HepG2 (cell line): ENCODE measurements around the gene SS18L1. TPM values are rescaled to one million over a fixed set of nuclear protein-coding genes. Genes with fewer than 3 reads are reported as not detected.
A peak's percentile ranks its signal among the peaks of the same experiment; 100 is the strongest.

Source experiments
- BORCS8-MEF2B ChIP-seq: sonication (generic); formaldehyde crosslinking; IDR thresholded peaks from 2 replicates; pipeline ENCODE4 v1.8.0; 2022; ENCODE audit warnings: mild to moderate bottlenecking, missing genetic modification reagents
- CCAR2 ChIP-seq: fragments of 200-400 bp; formaldehyde crosslinking; optimal IDR thresholded peaks from 2 replicates; pipeline ENCODE3; 2018; ENCODE audit warnings: low read depth, mild to moderate bottlenecking, low read length, moderate library complexity
- FOSL1 ChIP-seq: sonication (generic); formaldehyde crosslinking; IDR thresholded peaks from 2 replicates; pipeline ENCODE4 v1.9.0; 2021; ENCODE audit warnings: missing genetic modification reagents, borderline replicate concordance
- FOSL2 ChIP-seq: sonication (generic); formaldehyde crosslinking; IDR thresholded peaks from 2 replicates; pipeline ENCODE4 v1.4.0; 2020; ENCODE audit warnings: missing genetic modification reagents
- HMG20B ChIP-seq: conservative IDR thresholded peaks from 2 replicates; pipeline ENCODE4 v1.6.1; 2016; ENCODE audit warnings: missing genetic modification reagents, missing compliant biosample characterization
- KAT2B ChIP-seq: fragments of 150-350 bp; IDR thresholded peaks from 2 replicates; pipeline ENCODE4 v1.6.1; 2014; ENCODE audit warnings: low read depth, low read length, borderline replicate concordance
- MAFG ChIP-seq: sonication (generic); formaldehyde crosslinking; IDR thresholded peaks from 2 replicates; pipeline ENCODE4 v1.5.1; 2020; ENCODE audit warnings: mild to moderate bottlenecking, missing genetic modification reagents
- PCBP1 ChIP-seq: fragments of 200-400 bp; formaldehyde crosslinking; IDR thresholded peaks from 2 replicates; pipeline ENCODE4 v1.6.1; 2017; ENCODE audit warnings: mild to moderate bottlenecking, low read depth, low read length, borderline replicate concordance
- SOX6 ChIP-seq, 2 experiments: fragments of 450-650 bp in 1 of 2; sonication (generic) in 1 of 2; formaldehyde crosslinking in 1 of 2; IDR thresholded peaks; 2 replicates each; pipeline versions ENCODE4 v1.4.0 to v1.6.1; 2017 to 2020; ENCODE audit warnings: antibody characterized with exemption in 1 of 2, mild to moderate bottlenecking in 1 of 2, missing genetic modification reagents in 1 of 2
- SP2 ChIP-seq: sonication (generic); formaldehyde crosslinking; IDR thresholded peaks from 2 replicates; pipeline ENCODE4 v1.5.1; 2020; ENCODE audit warnings: mild to moderate bottlenecking, missing genetic modification reagents
- TOE1 ChIP-seq: sonication (generic); formaldehyde crosslinking; IDR thresholded peaks from 2 replicates; pipeline ENCODE4 v1.4.0; 2020; ENCODE audit warnings: mild to moderate bottlenecking, missing genetic modification reagents
- ZNF326 ChIP-seq: sonication (generic); formaldehyde crosslinking; IDR thresholded peaks from 2 replicates; pipeline ENCODE4 v1.4.0; 2020; ENCODE audit warnings: missing genetic modification reagents, borderline replicate concordance
- ZNF567 ChIP-seq: sonication (generic); formaldehyde crosslinking; IDR thresholded peaks from 2 replicates; pipeline ENCODE4 v1.8.1; 2023; ENCODE audit warnings: mild to moderate bottlenecking, missing genetic modification reagents, borderline replicate concordance
- ZNF569 ChIP-seq: sonication (generic); formaldehyde crosslinking; IDR thresholded peaks from 2 replicates; pipeline ENCODE4 v1.5.0; 2020; ENCODE audit warnings: mild to moderate bottlenecking, missing genetic modification reagents, moderate library complexity, borderline replicate concordance
- ZNF605 ChIP-seq: sonication (generic); formaldehyde crosslinking; IDR thresholded peaks from 2 replicates; pipeline ENCODE4 v1.8.0; 2022; ENCODE audit warnings: mild to moderate bottlenecking, missing genetic modification reagents
- ZNF691 ChIP-seq: sonication (generic); formaldehyde crosslinking; IDR thresholded peaks from 2 replicates; pipeline ENCODE4 v1.4.0; 2020; ENCODE audit warnings: missing genetic modification reagents, low read depth, mild to moderate bottlenecking, borderline replicate concordance
- ZNF746 ChIP-seq: sonication (generic); formaldehyde crosslinking; IDR thresholded peaks from 2 replicates; pipeline ENCODE4 v1.8.0; 2022; ENCODE audit warnings: mild to moderate bottlenecking, missing genetic modification reagents
- ZSCAN20 ChIP-seq: sonication (generic); formaldehyde crosslinking; IDR thresholded peaks from 2 replicates; pipeline ENCODE4 v1.4.0; 2020; ENCODE audit warnings: missing genetic modification reagents, mild to moderate bottlenecking, borderline replicate concordance
- polyA plus RNA-seq, 8 experiments: library from polyadenylated mRNA; depleted of rRNA in 3 of 8; stranded (reverse) in 7 of 8; unstranded in 1 of 8; fragments of >200 nt; fragmentation: Illumina TruSeq in 4 of 8; extraction: Trizol in 4 of 8; gene quantifications; 2 replicates each; pipeline versions ENCODE4 v1.2.1 to v1.2.3, GENCODE V29; 2011 to 2016; ENCODE audit warnings: low read depth in 4 of 8, missing spikeins in 1 of 8, mixed read lengths in 1 of 8; ENCODE audit not compliant: insufficient read depth in 1 of 8
- total RNA-seq, 5 experiments: library from RNA; depleted of rRNA; stranded (reverse); fragments of >200 nt; fragmentation: Illumina TruSeq; extraction: Trizol; gene quantifications; 2 replicates each; pipeline ENCODE4 v1.2.3, GENCODE V29; 2016; ENCODE audit warnings: low read depth in 1 of 5
- TF ChIP-seq, protein P1 (sequence below): sonication (generic); formaldehyde crosslinking; IDR thresholded peaks from 2 replicates; pipeline ENCODE4 v1.4.0; 2020; ENCODE audit warnings: missing genetic modification reagents, borderline replicate concordance
- TF ChIP-seq, protein P2 (sequence below): sonication (generic); formaldehyde crosslinking; IDR thresholded peaks from 2 replicates; pipeline ENCODE4 v1.5.0; 2020; ENCODE audit warnings: missing genetic modification reagents
- TF ChIP-seq, protein P3 (sequence below): sonication (generic); formaldehyde crosslinking; IDR thresholded peaks from 2 replicates; pipeline ENCODE4 v1.8.1; 2023; ENCODE audit warnings: mild to moderate bottlenecking, moderate library complexity, missing genetic modification reagents

SS18L1 gene
- total and polyA plus RNA-seq, 2 of the 13 experiments (the other 11 are each of a cell fraction or from before 2014, with no cell fraction given) = 17.8 to 27.6 TPM

DNA sequence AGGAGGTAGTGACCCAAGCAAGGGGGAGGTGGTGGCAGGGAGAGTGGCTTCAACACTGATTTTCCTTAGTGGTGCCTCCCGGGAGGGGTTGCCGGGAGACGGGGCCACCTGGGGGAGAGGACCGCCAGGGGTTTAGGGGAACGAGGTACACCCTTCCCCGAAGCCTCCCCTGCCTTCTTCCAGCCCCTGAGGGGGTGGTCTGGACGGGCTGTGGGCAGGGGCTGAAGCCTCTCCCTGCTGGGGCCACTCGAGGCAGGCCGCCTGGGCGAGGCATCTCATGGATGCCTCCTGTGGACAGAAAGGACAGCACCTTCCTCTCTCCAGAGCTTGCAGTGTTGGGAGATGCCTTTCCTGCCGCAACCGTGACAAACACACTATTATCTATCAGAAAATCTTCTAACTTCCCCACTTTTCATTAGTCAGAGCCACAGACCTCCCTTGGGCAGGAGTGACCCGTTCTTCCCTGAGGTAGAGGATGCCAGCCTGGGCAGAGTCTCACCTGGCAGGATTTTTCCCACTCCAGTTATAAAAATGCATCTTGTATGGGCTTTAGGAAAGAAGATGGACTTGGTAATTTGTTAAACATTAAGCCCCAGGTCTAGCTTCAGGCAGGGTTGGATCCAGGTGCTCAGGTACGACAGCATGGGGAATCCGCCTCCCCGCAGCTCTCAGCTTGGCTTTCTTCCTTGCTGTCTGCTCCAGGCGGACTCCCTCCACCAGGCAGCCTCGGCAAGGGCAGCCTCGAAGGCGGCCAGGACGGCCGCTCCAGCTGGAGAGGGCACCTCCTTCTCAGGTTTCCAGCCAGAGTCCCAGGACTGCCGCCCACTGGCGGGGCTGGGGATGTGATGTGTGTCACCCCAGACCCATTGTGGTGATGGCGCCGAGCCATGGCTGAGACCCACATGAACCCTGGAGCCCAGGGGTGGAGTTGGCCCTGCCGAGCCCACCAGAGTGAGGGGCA lies 65.5 kb downstream of the SS18L1 start (continued):
- TF ChIP-seq SP2 (CRISPR knock-in tag) (no peak), MAFG (CRISPR knock-in tag) (no peak), ZNF746 (CRISPR knock-in tag) (0 out of 2 replicates have a peak, but pooled peaks have one; percentile 11), SOX6 (IDR thresholded peaks at IDR 0.05) (no peak), SOX6 (CRISPR knock-in tag; IDR thresholded peaks at IDR 0.05) (0 out of 2 replicates have a peak, but pooled peaks have one; percentile 17), KAT2B (no peak), ZNF567 (CRISPR knock-in tag) (no peak), ZNF569 (CRISPR knock-in tag) (no peak), ZNF605 (CRISPR knock-in tag) (no peak), PCBP1 (peak; percentile 45; the same call in 1 of the 2 replicates), HMG20B (CRISPR knock-in tag) (no peak), CCAR2 (no peak), BORCS8-MEF2B (CRISPR knock-in tag) (0 out of 2 replicates have a peak, but pooled peaks have one; percentile 25), ZSCAN20 (CRISPR knock-in tag) (no peak), ZNF691 (0 out of 2 replicates have a peak, but pooled peaks have one; percentile 54), ZNF326 (no peak), FOSL2 (CRISPR knock-in tag) (peak; percentile 29; the same call in 1 of the 2 replicates), FOSL1 (CRISPR knock-in tag) (no peak), TOE1 (CRISPR knock-in tag) (no peak)
- TF ChIP-seq, protein P1, sequence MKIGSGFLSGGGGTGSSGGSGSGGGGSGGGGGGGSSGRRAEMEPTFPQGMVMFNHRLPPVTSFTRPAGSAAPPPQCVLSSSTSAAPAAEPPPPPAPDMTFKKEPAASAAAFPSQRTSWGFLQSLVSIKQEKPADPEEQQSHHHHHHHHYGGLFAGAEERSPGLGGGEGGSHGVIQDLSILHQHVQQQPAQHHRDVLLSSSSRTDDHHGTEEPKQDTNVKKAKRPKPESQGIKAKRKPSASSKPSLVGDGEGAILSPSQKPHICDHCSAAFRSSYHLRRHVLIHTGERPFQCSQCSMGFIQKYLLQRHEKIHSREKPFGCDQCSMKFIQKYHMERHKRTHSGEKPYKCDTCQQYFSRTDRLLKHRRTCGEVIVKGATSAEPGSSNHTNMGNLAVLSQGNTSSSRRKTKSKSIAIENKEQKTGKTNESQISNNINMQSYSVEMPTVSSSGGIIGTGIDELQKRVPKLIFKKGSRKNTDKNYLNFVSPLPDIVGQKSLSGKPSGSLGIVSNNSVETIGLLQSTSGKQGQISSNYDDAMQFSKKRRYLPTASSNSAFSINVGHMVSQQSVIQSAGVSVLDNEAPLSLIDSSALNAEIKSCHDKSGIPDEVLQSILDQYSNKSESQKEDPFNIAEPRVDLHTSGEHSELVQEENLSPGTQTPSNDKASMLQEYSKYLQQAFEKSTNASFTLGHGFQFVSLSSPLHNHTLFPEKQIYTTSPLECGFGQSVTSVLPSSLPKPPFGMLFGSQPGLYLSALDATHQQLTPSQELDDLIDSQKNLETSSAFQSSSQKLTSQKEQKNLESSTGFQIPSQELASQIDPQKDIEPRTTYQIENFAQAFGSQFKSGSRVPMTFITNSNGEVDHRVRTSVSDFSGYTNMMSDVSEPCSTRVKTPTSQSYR (CRISPR knock-in tag) = no peak
- TF ChIP-seq, protein P2, sequence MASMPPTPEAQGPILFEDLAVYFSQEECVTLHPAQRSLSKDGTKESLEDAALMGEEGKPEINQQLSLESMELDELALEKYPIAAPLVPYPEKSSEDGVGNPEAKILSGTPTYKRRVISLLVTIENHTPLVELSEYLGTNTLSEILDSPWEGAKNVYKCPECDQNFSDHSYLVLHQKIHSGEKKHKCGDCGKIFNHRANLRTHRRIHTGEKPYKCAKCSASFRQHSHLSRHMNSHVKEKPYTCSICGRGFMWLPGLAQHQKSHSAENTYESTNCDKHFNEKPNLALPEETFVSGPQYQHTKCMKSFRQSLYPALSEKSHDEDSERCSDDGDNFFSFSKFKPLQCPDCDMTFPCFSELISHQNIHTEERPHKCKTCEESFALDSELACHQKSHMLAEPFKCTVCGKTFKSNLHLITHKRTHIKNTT (CRISPR knock-in tag) = no peak
- TF ChIP-seq, protein P3, sequence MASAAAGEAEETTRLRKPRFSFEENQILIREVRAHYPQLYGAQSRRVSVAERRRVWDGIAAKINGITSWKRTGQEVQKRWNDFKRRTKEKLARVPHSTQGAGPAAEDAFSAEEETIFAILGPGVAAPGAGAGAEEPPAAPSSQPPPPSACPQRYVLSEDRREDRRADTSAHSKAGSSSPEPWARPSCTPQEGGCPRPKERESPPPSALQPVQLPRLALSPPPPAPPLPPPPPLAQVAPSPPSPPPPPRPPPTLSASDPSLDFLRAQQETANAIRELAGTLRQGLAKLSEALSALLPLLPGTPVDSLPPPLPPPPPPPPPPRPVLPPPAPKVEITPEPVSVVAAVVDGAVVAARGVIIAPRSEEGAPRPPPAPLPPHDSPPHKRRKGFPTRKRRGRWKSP (CRISPR knock-in tag) = no peak
